GM19240 (cell line): Measurements from ENCODE around the gene DOC2A.
"Not testable (repeated sequence)": the region's sequence is repeated elsewhere in the genome, so short reads cannot be mapped to it uniquely, and the experiment has no call there.

Experiments
- DNase-seq: peaks from one replicate; pipeline ENCODE4 v3.0.0; 2011; ENCODE audit warnings: low spot score; ENCODE audit not compliant: insufficient read length

DOC2A gene

GRCh38 chr16:30027588-30028437 lies 17.0 kb upstream of the DOC2A start:
- DNase-seq = no peak

- DNase-seq = no peak
These were observed 15.6 kb upstream of the DOC2A start for GRCh38 chr16:30026449-30026848.

- no peak for DNase-seq
These were observed 14.7 kb upstream of the DOC2A start for GRCh38 chr16:30025574-30025973.

GRCh38 chr16:30025156-30025555 lies 14.3 kb upstream of the DOC2A start:
- DNase-seq = no peak

GRCh38 chr16:30024451-30024850 lies 13.6 kb upstream of the DOC2A start:
- no peak for DNase-seq

- no peak for DNase-seq
These were observed 12.8 kb upstream of the DOC2A start for GRCh38 chr16:30023586-30023985.

- DNase-seq = no peak
These were observed 12.1 kb upstream of the DOC2A start, which contains the start of gene C16orf92 for GRCh38 chr16:30022887-30023286. Gene C16orf92, plus strand, starts transcription at chr16:30023198. Its CDS starts 143 bp downstream, at chr16:30023341.

- DNase-seq = no peak
These were observed 7.9 kb upstream of the DOC2A start for GRCh38 chr16:30018731-30019158.

GRCh38 chr16:30017937-30018336 lies 7.1 kb upstream of the DOC2A start:
- not testable (repeated sequence) for DNase-seq

GRCh38 chr16:30017277-30017656 lies 6.4 kb upstream of the DOC2A start:
- DNase-seq = no peak

GRCh38 chr16:30016555-30017276 lies 5.9 kb upstream of the DOC2A start:
- DNase-seq = no peak

GRCh38 chr16:30015450-30015849 lies 4.6 kb upstream of the DOC2A start:
- not testable (repeated sequence) for DNase-seq

- not testable (repeated sequence) for DNase-seq
These were observed 1.8 kb upstream of the DOC2A start for GRCh38 chr16:30012598-30012997.

- DNase-seq = no peak
These were observed 1.1 kb upstream of the DOC2A start for GRCh38 chr16:30011714-30012504.

- no peak for DNase-seq
These were observed 610 bp downstream of the DOC2A start for GRCh38 chr16:30009990-30010843.

GRCh38 chr16:30009085-30009862 lies 1.6 kb downstream of the DOC2A start:
- DNase-seq = no peak

GRCh38 chr16:30007378-30007895 lies 3.4 kb downstream of the DOC2A start:
- DNase-seq = no peak

GRCh38 chr16:30006659-30007377 lies 4.0 kb downstream of the DOC2A start:
- no peak for DNase-seq

- DNase-seq = no peak
These were observed 4.7 kb downstream of the DOC2A start for GRCh38 chr16:30006095-30006473.
